HepG2 (cell line): ENCODE measurements around the gene CREM. TPM values are rescaled to one million over a fixed set of nuclear protein-coding genes. Genes with fewer than 3 reads are reported as not detected.

ENCODE experiments used
- EED ChIP-seq: sonication (generic); formaldehyde crosslinking; IDR thresholded peaks from 2 replicates; pipeline ENCODE4 v1.5.0; 2020; ENCODE audit warnings: mild to moderate bottlenecking, missing genetic modification reagents
- HOXA5 ChIP-seq: sonication (generic); formaldehyde crosslinking; IDR thresholded peaks from 2 replicates; pipeline ENCODE4 v1.4.0; 2020; ENCODE audit warnings: missing genetic modification reagents
- KAT7 ChIP-seq: IDR thresholded peaks from 2 replicates; pipeline ENCODE4 v1.6.1; 2018; ENCODE audit warnings: borderline replicate concordance, missing compliant biosample characterization
- MTA1 ChIP-seq: sonication (generic); formaldehyde crosslinking; IDR thresholded peaks from 2 replicates; pipeline ENCODE4 v1.4.0; 2020; ENCODE audit warnings: missing genetic modification reagents, mild to moderate bottlenecking, borderline replicate concordance
- SP1 ChIP-seq, 2 experiments: fragments of 450-650 bp in 1 of 2; sonication (generic) in 1 of 2; formaldehyde crosslinking in 1 of 2; IDR thresholded peaks; 2 replicates each; pipeline versions ENCODE4 v1.4.0 to v1.6.1; 2016 to 2020; ENCODE audit warnings: missing genetic modification reagents in 1 of 2
- SPEN ChIP-seq: sonication (generic); formaldehyde crosslinking; IDR thresholded peaks from 2 replicates; pipeline ENCODE4 v1.5.1; 2020; ENCODE audit warnings: low read depth, mild to moderate bottlenecking, missing genetic modification reagents
- SRSF1 ChIP-seq: fragments of 200-400 bp; formaldehyde crosslinking; optimal IDR thresholded peaks from 2 replicates; pipeline ENCODE3; 2017; ENCODE audit warnings: mild to moderate bottlenecking, low read depth, low read length, moderate library complexity
- SRSF4 ChIP-seq: fragments of 200-400 bp; formaldehyde crosslinking; IDR thresholded peaks from one replicate; pipeline ENCODE4 v1.6.1; 2018; ENCODE audit warnings: mild to moderate bottlenecking, low read depth, low read length, moderate library complexity; ENCODE audit not compliant: poor library complexity, severe bottlenecking
- TRIM24 ChIP-seq: sonication (generic); formaldehyde crosslinking; IDR thresholded peaks from 2 replicates; pipeline ENCODE4 v1.8.0; 2022; ENCODE audit warnings: mild to moderate bottlenecking, missing genetic modification reagents
- ZBTB49 ChIP-seq: sonication (generic); formaldehyde crosslinking; IDR thresholded peaks from 2 replicates; pipeline ENCODE4 v1.4.0; 2020; ENCODE audit warnings: missing genetic modification reagents, borderline replicate concordance
- ZNF431 ChIP-seq: sonication (generic); formaldehyde crosslinking; IDR thresholded peaks from 2 replicates; pipeline ENCODE4 v1.9.0; 2022; ENCODE audit warnings: missing genetic modification reagents, low read depth, mild to moderate bottlenecking, borderline replicate concordance
- polyA plus RNA-seq, 8 experiments: library from polyadenylated mRNA; depleted of rRNA in 3 of 8; stranded (reverse) in 7 of 8; unstranded in 1 of 8; fragments of >200 nt; fragmentation: Illumina TruSeq in 4 of 8; extraction: Trizol in 4 of 8; gene quantifications; 2 replicates each; pipeline versions ENCODE4 v1.2.1 to v1.2.3, GENCODE V29; 2011 to 2016; ENCODE audit warnings: low read depth in 4 of 8, missing spikeins in 1 of 8, mixed read lengths in 1 of 8; ENCODE audit not compliant: insufficient read depth in 1 of 8
- total RNA-seq, 5 experiments: library from RNA; depleted of rRNA; stranded (reverse); fragments of >200 nt; fragmentation: Illumina TruSeq; extraction: Trizol; gene quantifications; 2 replicates each; pipeline ENCODE4 v1.2.3, GENCODE V29; 2016; ENCODE audit warnings: low read depth in 1 of 5
- TF ChIP-seq, protein P1 (sequence below): IDR thresholded peaks from 2 replicates; pipeline ENCODE4 v1.4.0; 2020; ENCODE audit warnings: mild to moderate bottlenecking, missing genetic modification reagents
- TF ChIP-seq, protein P2 (sequence below): sonication (generic); formaldehyde crosslinking; IDR thresholded peaks from 2 replicates; pipeline ENCODE4 v1.4.0; 2020; ENCODE audit warnings: missing genetic modification reagents
- TF ChIP-seq, protein P3 (sequence below): sonication (generic); formaldehyde crosslinking; IDR thresholded peaks from 2 replicates; pipeline ENCODE4 v1.9.0; 2022; ENCODE audit warnings: low read depth, missing genetic modification reagents

CREM gene
- total and polyA plus RNA-seq, 2 of the 13 experiments (the other 11 are each of a cell fraction or from before 2014, with no cell fraction given): 21.3 to 25.4 TPM

GRCh38 chr10:35237766-35238512, 111.3 kb downstream of the CREM start (continued):
- TF ChIP-seq, protein P1, sequence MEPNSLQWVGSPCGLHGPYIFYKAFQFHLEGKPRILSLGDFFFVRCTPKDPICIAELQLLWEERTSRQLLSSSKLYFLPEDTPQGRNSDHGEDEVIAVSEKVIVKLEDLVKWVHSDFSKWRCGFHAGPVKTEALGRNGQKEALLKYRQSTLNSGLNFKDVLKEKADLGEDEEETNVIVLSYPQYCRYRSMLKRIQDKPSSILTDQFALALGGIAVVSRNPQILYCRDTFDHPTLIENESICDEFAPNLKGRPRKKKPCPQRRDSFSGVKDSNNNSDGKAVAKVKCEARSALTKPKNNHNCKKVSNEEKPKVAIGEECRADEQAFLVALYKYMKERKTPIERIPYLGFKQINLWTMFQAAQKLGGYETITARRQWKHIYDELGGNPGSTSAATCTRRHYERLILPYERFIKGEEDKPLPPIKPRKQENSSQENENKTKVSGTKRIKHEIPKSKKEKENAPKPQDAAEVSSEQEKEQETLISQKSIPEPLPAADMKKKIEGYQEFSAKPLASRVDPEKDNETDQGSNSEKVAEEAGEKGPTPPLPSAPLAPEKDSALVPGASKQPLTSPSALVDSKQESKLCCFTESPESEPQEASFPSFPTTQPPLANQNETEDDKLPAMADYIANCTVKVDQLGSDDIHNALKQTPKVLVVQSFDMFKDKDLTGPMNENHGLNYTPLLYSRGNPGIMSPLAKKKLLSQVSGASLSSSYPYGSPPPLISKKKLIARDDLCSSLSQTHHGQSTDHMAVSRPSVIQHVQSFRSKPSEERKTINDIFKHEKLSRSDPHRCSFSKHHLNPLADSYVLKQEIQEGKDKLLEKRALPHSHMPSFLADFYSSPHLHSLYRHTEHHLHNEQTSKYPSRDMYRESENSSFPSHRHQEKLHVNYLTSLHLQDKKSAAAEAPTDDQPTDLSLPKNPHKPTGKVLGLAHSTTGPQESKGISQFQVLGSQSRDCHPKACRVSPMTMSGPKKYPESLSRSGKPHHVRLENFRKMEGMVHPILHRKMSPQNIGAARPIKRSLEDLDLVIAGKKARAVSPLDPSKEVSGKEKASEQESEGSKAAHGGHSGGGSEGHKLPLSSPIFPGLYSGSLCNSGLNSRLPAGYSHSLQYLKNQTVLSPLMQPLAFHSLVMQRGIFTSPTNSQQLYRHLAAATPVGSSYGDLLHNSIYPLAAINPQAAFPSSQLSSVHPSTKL (CRISPR knock-in tag): no peak
- TF ChIP-seq, protein P2, sequence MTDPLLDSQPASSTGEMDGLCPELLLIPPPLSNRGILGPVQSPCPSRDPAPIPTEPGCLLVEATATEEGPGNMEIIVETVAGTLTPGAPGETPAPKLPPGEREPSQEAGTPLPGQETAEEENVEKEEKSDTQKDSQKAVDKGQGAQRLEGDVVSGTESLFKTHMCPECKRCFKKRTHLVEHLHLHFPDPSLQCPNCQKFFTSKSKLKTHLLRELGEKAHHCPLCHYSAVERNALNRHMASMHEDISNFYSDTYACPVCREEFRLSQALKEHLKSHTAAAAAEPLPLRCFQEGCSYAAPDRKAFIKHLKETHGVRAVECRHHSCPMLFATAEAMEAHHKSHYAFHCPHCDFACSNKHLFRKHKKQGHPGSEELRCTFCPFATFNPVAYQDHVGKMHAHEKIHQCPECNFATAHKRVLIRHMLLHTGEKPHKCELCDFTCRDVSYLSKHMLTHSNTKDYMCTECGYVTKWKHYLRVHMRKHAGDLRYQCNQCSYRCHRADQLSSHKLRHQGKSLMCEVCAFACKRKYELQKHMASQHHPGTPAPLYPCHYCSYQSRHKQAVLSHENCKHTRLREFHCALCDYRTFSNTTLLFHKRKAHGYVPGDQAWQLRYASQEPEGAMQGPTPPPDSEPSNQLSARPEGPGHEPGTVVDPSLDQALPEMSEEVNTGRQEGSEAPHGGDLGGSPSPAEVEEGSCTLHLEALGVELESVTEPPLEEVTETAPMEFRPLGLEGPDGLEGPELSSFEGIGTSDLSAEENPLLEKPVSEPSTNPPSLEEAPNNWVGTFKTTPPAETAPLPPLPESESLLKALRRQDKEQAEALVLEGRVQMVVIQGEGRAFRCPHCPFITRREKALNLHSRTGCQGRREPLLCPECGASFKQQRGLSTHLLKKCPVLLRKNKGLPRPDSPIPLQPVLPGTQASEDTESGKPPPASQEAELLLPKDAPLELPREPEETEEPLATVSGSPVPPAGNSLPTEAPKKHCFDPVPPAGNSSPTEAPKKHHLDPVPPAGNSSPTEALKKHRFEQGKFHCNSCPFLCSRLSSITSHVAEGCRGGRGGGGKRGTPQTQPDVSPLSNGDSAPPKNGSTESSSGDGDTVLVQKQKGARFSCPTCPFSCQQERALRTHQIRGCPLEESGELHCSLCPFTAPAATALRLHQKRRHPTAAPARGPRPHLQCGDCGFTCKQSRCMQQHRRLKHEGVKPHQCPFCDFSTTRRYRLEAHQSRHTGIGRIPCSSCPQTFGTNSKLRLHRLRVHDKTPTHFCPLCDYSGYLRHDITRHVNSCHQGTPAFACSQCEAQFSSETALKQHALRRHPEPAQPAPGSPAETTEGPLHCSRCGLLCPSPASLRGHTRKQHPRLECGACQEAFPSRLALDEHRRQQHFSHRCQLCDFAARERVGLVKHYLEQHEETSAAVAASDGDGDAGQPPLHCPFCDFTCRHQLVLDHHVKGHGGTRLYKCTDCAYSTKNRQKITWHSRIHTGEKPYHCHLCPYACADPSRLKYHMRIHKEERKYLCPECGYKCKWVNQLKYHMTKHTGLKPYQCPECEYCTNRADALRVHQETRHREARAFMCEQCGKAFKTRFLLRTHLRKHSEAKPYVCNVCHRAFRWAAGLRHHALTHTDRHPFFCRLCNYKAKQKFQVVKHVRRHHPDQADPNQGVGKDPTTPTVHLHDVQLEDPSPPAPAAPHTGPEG (CRISPR knock-in tag): no peak
- TF ChIP-seq EED (CRISPR knock-in tag) (no peak), SRSF1 (no peak), SP1 (IDR thresholded peaks at IDR 0.05) (no peak), SP1 (CRISPR knock-in tag; IDR thresholded peaks at IDR 0.05) (no peak), KAT7 (no peak), HOXA5 (CRISPR knock-in tag) (no peak), SRSF4 (no peak), TRIM24 (CRISPR knock-in tag) (no peak), ZBTB49 (CRISPR knock-in tag) (no peak), MTA1 (CRISPR knock-in tag) (no peak), SPEN (no peak), ZNF431 (CRISPR knock-in tag) (no peak)
- TF ChIP-seq, protein P3, sequence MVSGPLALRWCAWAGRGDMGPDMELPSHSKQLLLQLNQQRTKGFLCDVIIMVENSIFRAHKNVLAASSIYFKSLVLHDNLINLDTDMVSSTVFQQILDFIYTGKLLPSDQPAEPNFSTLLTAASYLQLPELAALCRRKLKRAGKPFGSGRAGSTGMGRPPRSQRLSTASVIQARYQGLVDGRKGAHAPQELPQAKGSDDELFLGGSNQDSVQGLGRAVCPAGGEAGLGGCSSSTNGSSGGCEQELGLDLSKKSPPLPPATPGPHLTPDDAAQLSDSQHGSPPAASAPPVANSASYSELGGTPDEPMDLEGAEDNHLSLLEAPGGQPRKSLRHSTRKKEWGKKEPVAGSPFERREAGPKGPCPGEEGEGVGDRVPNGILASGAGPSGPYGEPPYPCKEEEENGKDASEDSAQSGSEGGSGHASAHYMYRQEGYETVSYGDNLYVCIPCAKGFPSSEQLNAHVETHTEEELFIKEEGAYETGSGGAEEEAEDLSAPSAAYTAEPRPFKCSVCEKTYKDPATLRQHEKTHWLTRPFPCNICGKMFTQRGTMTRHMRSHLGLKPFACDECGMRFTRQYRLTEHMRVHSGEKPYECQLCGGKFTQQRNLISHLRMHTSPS (CRISPR knock-in tag): no peak
